DMS153 treated with DMSO at 0.1 percent for 48 hours (cell line): ENCODE results near the gene RBMS3.
"Not testable (repeated sequence)": the region's sequence is repeated elsewhere in the genome, so short reads cannot be mapped to it uniquely, and the experiment has no call there.

Source experiments
- DNase-seq: peaks from one replicate; lab custom pipeline; 2025; ENCODE audit not compliant: unreplicated experiment; lab: John Stamatoyannopoulos, UW

Gene RBMS3

DNA sequence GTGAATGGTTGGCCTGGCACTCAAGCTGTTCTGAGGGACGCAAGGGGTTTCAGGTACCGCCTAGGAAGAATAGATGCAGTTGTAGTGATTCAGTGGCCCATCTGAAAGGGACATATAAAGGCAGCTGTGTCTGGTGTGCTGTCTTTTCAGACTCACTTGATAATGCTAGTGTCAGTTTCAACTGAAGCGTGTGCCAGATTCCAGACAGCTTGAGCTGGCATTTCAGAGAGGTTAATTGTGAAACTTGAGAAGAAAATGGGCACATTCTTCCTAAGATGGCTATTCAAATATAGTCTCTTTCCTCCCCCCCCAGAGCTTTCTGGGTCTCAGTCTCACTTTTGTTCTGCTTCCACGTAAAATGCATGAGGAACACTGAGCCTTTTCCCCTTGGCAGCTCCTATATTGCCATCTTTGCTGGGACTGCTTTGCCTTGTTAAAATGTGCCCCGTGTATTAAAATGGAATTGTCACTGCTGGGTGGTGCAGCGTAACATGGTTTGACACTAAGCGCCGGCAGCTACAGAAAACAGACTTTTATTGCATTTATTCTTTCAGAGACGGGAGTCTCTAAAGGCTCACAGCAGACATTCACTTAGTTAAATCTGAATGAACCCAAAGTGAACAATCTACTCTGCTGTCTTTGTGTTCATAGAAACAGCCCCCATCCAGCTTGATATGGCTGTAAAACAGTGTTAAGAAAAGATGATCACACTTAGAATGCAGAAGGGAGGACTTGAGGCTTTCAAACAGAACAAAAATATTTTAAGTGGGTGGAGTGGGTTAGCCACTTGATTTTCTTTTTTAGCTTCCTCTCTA, 478.7 kb downstream of the RBMS3 start:
- DNase-seq = peak; percentile 1

DNA sequence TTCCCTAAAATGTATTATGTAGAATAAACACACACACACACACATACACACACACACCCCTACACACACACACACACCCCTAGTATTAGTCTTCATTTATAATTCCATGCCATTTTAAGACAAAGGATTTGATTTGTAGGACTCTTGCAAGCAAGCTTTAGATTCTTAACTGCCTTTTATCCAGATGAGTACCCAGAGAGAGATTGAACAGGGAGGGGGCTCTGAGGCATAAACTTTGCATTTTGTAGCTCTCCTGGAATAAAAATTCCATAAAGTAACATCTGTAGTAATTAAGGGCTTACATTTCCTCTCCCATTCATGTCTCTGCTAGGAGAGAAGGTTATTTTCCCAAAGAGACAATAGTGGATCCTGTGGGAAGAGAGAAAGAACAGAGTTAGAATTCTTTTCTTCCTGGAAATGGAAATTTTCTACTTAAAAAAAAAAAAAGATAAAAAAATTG, 479.4 kb downstream of the RBMS3 start:
- no peak for DNase-seq

DNA sequence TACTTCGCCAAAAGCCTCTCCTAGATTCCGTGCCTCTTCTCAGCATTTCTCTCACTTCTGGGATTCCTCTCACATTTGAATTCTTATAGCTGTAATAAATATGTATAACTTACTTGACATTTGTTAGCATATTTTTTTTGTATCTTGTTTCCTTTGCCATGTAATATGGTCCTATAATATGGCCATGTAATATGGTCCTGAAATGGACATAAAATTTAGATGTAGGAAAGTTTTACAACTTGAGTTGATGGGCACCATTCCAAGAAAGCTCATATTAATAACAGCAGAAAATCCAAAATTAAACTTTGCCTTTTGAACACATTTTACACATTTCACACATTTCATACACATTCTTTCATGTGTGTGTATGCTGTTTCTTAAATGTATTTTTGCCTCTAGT, 480.6 kb downstream of the RBMS3 start:
- no peak for DNase-seq

DNA sequence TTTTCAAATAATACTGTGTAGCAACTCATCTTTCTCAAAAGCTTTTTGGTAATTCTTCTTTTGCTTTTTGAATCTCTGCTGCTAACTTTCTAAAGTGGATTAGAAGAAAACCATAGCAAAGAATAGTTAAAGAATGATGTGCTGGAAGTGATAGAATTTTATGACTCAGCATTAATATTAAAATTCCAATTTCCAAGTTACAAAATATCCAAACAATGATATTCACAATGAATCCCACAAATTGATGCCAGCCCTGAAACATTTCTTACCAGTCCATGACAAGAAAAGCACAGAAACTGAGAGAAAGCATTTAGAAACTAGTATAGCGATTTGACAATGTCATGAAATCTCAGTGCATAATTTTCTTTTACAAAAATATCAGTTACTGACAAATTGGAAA, 482.2 kb downstream of the RBMS3 start:
- no peak for DNase-seq

DNA sequence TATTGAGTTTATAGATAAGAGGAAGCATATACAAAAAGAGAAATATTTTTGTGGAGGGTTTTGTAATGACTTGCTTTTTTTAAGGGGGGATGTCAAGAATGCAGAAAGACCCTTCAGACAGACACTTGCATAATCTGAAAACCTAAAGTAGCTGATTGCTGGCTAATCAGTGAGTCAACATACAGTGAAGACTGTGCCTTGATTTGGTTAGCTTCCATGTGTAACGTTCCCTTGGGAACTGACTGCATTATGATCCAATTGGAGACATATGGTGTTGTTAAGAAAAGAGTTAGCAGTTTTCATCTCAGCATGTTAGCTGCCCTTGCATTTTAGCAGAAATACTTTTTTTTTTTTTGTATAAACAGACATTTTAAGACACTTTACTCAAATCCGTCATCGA, 483.2 kb downstream of the RBMS3 start:
- DNase-seq = no peak

DNA sequence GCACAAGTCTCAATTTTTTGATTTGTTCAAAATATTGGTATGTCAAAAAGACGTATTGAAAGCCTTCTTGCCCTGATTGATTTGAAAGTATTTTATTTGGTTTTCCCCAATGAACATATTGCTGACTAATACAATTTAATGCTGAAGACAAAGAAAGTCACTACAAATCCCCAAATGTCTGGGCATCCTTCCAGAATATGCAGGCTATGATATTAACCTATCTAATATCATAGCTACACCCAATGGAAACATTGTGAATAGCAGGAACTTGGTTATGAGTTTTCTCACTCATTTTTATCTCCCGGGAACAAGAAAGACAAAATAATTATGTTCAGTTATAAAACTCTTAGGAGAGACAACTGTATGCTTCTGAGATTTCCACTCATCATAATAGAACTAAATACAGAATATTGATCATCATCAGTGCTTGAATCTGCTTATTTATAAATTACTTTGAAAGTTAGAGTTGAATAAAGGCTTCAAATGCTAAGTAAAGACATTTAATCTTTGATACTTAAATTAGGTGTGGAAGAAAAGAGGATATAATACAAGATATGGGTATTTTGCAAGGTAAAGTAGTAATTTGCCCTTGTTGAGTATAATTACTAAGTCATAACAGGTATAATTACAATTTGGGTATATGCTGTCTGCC, 483.9 kb downstream of the RBMS3 start:
- DNase-seq = peak; percentile 18

DNA sequence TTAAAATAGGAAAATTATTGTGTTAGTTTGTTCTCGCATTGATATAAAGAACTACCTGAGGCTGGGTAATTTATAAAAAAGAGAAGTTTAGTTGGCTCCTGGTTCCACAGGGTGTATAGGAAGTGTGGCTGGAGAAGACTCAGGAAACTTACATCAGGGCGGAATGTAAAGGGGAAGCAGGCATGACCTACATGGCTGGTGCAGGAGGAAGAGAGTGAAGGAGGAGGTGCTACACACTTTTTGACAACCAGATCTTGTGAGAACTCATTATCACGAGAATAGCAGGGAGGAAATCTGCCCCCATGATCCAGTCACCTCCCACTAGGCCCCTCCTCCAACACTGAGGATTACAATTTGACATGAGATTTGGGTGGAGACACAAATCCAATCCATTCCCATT, 490.7 kb downstream of the RBMS3 start:
- no peak for DNase-seq

DNA sequence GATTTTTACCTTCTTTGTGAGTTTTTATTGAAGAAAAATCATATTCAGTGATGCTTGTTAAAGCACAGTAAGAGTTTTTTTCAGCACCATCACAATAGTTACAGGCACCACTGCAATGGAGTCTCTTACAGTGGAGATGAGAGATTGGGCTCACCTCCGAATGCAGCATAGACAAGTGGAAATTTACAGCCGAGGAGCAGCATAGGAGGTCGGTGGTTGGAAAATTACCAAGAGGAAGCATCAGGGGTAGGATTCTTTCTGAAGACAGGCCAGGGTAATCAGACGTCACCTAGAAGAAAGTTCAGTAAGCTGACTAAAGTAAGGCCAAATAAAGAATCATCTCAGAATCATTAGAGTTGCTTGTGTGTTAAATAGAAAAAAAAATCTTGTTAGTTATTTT, 491.6 kb downstream of the RBMS3 start:
- no peak for DNase-seq

DNA sequence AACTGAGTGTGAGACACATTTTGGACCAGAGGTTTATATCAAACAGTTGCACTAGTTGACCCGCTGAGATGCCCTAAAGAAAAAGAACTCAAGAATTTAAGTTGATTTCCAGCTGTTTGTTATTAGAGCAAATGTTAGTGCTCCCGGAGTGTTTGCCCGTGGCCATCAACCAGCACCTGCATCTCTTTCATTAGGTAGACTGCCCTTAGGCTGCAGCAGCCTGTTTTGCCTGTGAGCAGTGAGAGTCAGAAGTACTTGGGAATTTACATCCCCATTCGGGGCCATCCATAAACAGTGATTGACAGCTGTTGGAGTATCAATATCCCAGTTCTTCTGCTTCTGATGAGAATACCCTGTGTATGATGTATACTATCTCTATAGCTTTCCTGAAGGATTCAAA, 492.6 kb downstream of the RBMS3 start:
- no peak for DNase-seq

DNA sequence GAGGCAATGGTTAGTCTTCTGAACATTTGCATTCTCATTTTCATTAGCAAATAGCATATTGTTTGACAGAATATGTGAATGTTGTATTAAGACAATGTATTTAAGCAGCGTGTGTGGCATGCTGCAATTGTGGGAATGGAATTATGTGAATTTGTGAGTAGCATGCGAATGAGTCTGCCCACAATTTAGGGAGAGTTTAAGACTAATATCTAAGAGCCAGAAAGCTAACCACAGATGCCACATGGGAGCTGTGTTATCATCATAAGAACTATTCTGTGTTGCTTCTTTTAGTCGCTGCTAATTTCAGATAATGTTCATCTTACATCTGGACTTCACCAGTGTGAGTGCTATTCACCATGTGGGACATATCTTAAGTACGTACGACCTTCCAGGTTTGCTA, 494.5 kb downstream of the RBMS3 start:
- no peak for DNase-seq

DNA sequence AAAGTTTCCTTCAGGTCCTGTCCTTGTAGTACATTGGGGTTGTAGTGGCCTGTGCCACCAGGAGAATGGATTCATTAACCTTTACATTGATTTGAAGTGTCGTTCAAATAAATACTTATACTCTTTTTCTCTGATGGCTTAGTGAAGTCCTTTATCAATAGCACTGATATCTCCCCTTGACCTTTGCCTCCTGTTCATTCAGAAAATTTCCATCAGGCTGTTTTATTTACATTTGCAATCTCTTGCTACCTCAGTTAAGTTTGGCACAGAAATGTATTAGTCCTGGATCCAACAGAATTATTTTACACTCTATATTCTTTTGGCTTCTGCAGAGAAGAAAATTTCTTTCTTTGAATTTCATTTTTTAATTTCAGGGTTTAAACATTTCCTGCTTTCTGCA, 497.0 kb downstream of the RBMS3 start:
- DNase-seq = no peak

DNA sequence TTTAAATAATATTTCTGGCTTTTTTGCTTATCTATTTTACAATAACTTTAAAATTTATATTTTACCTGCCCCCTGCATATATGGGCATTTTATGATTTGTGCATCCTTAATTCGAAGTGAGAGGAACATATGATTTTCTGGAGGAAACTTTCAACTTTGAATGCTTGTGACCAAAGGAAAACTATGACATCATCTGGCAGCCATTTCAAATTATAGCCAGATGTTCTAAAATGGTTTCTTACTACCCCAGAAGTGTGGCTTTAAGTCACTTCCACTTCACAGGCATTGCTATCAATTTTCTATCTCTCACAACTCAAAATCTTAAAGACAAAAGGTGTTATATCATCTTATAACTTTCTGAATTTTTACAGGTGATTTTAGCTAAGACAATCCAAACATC, 508.8 kb downstream of the RBMS3 start:
- no peak for DNase-seq

DNA sequence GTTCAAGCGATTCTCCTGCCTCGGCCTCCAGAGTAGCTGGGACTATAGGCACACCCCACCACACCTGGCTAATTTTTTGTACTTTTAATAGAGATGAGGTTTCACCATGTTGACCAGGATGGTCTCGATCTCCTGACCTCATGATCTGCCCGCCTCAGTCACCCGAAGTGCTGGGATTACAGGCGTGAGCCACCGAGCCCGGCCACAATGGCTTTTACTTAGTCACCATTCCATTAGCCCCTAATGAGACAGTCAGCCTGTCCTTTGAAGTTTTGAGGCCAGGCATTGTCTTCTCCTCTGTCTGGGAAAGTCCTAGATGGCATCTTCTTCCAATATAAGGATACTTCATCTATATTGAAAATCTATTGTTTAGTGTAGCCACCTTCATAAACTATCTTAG, 515.9 kb downstream of the RBMS3 start:
- no peak for DNase-seq

DNA sequence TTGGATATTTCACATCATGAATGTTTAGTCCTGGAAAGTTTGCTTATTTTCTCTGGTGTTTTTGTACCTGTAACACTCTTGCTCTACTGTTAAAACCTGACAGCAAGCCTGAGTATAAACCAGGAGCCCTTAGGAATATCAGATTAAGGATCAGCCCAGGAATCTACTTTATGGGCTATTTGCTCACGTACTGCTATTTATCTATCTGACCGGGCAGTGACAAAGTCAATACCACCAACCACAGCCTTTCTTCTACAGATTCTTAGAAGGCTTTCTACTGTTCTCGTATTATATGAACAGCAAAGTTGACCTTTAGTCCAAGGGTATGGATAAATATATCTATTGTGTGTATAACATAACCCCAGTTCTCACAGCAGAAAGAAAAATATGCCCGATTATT, 521.2 kb downstream of the RBMS3 start:
- DNase-seq = no peak

DNA sequence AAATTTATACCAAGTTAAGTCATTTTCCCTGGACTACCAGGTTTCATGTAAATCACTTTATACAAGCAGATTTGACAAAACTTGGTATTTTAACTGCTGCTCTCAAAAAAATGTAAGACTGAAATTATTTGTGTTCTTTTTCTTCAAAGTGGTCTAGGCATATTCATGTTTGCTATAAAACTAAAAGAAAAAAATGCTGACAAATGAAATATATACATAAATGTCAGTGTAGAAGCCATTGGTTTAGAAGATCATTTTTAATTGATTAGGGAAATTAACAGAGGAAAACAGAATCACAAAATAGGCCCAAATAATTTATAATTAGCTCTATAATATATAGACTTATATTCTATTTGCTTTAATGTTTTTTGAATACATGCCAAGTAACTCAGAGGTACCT, 523.2 kb downstream of the RBMS3 start:
- DNase-seq = no peak

DNA sequence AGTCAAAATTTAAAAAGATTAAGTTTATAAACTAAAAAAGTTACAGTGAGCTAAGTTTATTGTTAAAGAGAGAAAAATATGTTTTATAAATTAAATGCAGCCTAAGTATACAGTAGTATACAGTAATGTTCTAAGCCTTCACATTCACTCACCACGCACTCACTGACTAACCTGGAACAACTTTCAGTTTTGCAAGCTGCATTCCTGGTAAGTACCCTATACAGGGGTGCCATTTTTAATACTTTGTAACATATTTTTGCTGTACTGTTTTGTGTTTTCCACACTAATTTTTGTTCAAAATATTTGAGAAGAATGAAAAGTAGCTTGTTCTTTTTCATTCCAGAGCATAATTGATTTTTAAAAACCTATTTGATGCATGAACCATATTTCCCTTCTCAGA, 524.9 kb downstream of the RBMS3 start:
- DNase-seq = no peak

DNA sequence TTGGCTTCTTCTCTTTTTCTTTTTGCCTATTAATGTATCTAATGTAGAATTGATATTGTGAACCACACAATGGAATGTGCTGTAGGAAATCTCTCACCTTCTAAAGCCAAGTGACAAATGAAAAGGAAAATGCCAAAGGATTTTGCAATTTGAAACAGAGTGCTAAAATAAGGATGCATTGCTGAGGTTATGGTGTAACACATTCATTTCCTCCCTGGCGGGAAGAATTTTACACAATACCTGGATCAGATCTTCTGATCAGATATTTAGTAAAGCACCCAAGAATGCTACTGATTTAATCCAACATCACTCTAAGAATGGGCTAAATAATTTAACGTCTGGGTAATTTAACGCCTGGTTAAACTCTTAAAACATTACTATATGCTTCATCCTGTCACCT, 527.5 kb downstream of the RBMS3 start:
- not testable (repeated sequence) for DNase-seq

DNA sequence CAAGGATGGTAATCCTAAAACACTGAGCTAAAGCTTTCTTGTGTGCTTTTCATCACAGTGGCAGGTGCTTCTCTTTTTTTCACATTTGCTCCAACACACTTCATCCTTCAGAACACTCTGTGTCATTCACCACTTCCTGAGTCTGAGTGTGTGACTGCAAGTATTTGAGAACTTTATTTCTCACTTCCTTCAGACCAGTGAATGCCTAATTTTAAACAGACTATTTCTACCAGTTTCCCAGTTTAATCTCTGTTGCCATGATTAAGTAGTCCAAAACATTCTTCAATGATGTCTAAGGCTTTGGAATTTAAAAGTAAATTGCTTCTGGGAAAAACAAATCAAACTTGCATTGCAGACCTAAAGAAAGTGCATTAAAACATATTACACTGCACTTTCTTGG, 541.2 kb downstream of the RBMS3 start:
- no peak for DNase-seq

DNA sequence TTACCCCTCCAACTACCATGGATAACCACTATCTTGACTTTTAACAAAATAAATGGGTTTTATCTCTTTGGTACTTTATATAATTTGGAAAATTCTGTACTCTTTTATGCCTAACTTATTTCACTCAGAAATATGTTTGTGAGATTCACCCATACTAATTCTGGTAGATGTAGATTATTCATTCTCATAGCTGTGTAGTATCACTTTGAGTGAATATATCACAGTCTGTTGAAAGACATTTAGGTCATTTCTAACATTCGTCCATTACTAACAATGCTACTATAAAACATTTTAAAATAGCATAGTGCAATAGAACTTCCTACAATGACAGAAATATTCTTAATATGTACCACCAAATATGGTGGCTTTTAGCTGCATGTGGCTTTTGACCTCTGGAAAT, 542.4 kb downstream of the RBMS3 start:
- no peak for DNase-seq

DNA sequence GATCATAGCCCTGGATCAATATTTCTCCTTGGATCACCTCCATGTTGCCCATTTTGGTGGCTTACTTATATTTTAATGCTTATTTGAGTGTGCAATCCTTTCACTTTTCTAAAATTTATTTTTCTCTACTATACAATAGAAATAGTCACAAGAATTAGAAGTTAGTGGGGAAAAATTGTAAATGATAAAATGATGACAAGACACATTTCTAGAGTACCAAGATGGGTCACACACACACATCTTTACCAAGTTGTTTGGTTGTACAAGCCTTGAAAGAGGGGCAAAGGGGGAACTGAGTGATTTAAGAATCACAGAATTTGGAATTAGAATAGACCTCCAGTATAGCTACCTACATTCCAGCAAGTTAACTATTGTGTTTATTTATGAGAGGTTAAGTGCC, 545.8 kb downstream of the RBMS3 start:
- DNase-seq = no peak

DNA sequence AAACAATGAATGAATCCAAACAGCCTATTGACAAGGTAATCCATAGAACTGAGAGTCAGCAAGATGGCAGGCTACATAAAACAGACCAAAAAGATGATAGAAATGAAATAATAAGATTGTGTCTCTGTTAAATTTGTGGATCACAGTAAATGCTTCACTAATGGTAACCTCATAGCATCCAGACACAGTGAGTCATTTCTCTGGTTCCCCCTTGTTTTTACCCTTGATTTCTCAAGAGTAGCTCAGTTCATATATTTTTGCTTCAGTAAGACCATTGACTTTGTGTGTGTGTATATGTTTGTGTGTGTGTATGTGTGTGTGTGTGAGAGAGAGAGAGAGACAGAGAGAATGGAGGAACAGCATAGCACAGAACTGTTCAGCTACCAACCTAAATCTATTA, 546.9 kb downstream of the RBMS3 start:
- no peak for DNase-seq

DNA sequence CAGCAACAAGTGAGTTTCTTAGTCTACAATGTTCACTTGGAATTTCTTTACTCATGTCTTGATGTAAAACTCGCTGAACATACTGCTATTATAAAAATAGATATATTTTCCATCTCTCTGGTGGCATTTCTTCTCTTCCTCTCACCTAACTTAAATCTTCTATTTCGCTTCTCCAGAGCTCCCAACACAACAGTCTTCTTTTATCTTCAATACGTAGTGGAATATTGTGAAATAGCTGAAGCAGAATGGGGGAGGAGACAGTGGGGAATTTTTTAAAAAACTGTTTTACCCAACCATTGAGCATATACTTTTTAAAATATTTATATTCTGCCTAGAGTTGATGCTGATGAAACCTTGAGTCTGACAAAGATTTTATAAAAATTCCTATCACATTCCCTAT, 548.5 kb downstream of the RBMS3 start:
- no peak for DNase-seq

DNA sequence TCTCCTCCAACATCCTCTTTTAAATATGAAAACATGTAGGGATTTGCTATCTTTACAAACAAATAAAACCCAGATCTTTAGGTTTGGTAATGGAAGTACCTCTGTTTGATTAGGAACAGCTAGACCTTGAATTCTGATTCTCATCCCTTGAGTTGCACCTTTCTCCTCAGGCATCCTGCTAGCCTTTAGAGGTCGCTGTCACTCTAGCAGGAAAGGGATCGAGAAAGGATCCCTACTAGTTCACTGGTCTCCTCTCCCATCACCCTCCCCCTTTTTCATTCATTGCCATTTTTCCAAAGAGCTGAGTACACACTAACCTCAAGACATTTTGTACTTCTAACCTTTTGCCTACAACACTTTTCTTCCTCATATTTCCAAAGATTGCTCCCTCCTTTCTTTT, 569.8 kb downstream of the RBMS3 start:
- no peak for DNase-seq
